Sigmoid colon (tissue), 4 donors: ENCODE results near the gene DENND6B.
"Not testable (repeated sequence)": the region's sequence is repeated elsewhere in the genome, so short reads cannot be mapped to it uniquely, and the experiment has no call there.

Experiments
- CTCF ChIP-seq, 4 experiments: fragments of 450-650 bp in 3 of 4; fragments of 200-600 bp in 1 of 4; IDR thresholded peaks; one replicate each; pipeline ENCODE4 v1.5.1; 2016 to 2019; ENCODE audit warnings: antibody characterized with exemption in 4 of 4, mild to moderate bottlenecking in 3 of 4, moderate library complexity in 2 of 4
- EP300 ChIP-seq, 4 donors: sonication (generic); formaldehyde crosslinking; IDR thresholded peaks; one replicate each; pipeline ENCODE4 v1.6.1; 2017; ENCODE audit warnings: antibody characterized with exemption in 4 of 4
- POLR2A ChIP-seq, 2 donors: fragments of 450-650 bp; IDR thresholded peaks; one replicate each; pipeline ENCODE4 v1.6.1; 2016; ENCODE audit warnings: antibody characterized with exemption in 2 of 2, mild to moderate bottlenecking in 2 of 2, moderate library complexity in 2 of 2
- POLR2AphosphoS5 ChIP-seq, 4 donors: sonication (generic); formaldehyde crosslinking; IDR thresholded peaks; one replicate each; pipeline ENCODE4 v1.6.1; 2017; ENCODE audit warnings: antibody characterized with exemption in 4 of 4

- TF ChIP-seq POLR2A, CTCF, POLR2AphosphoS5, EP300 (IDR thresholded peaks at IDR 0.05): not testable (repeated sequence)
Observed at GRCh38 chr22:50273781-50274180, 53.0 kb downstream of the DENND6B start.
